Esophagus muscularis mucosa (tissue), 4 donors: ENCODE data around the gene PPDPF. TPM values are rescaled to one million over a fixed set of nuclear protein-coding genes. Genes with fewer than 3 reads are reported as not detected.

Experiments used
- DNase-seq: peaks from one replicate; pipeline ENCODE4 v3.0.0-alpha.2; 2017; ENCODE audit errors: extremely low spot score
- H3K27ac ChIP-seq, 4 donors: fragments of 200-600 bp; sonication (generic); replicated peaks in 1 of 4; 1 replicate in 3 of 4; 2 replicates in 1 of 4; pipeline ENCODE4 v1.5.1; 2016 to 2019; ENCODE audit warnings: mild to moderate bottlenecking in 1 of 4
- H3K27me3 ChIP-seq, 4 donors: fragments of 200-600 bp; sonication (generic); one replicate each; pipeline versions ENCODE4 v1.5.1 to v1.6.0; 2016 to 2019
- H3K36me3 ChIP-seq, 4 donors: fragments of 200-600 bp; sonication (generic); one replicate each; pipeline ENCODE4 v1.5.1; 2016 to 2019
- H3K4me1 ChIP-seq, 4 donors: fragments of 200-600 bp; sonication (generic); one replicate each; pipeline ENCODE4 v1.5.1; 2016 to 2019
- H3K4me3 ChIP-seq, 4 donors: fragments of 200-600 bp; sonication (generic); 1 replicate in 2 of 4; 2 replicates in 2 of 4; pipeline ENCODE4 v1.5.1; 2016 to 2019; ENCODE audit warnings: mild to moderate bottlenecking in 4 of 4, moderate library complexity in 1 of 4
- H3K9me3 ChIP-seq, 4 donors: fragments of 200-600 bp; sonication (generic); 1 replicate in 3 of 4; 2 replicates in 1 of 4; pipeline ENCODE4 v1.5.1; 2016 to 2019
- CTCF ChIP-seq, 3 experiments: fragments of 200-600 bp in 2 of 3; fragments of 450-650 bp in 1 of 3; sonication (generic) in 2 of 3; IDR thresholded peaks; one replicate each; pipeline ENCODE4 v1.5.1; 2017 to 2019; ENCODE audit warnings: antibody characterized with exemption in 3 of 3, mild to moderate bottlenecking in 2 of 3, moderate library complexity in 1 of 3
- EP300 ChIP-seq: sonication (generic); formaldehyde crosslinking; IDR thresholded peaks from one replicate; pipeline ENCODE4 v1.6.1; 2017; ENCODE audit warnings: antibody characterized with exemption
- POLR2A ChIP-seq: fragments of 450-650 bp; IDR thresholded peaks from one replicate; pipeline ENCODE4 v1.6.1; 2017; ENCODE audit warnings: antibody characterized with exemption, moderate library complexity, mild to moderate bottlenecking, low read depth
- POLR2AphosphoS5 ChIP-seq, 2 donors: sonication (generic); formaldehyde crosslinking; IDR thresholded peaks; one replicate each; pipeline ENCODE4 v1.6.1; 2017; ENCODE audit warnings: antibody characterized with exemption in 2 of 2
- WGBS: methylation state at CpG from one replicate; pipeline ENCODE4 v1.1.5; 2018; 5-methylcytosine and 5-hydroxymethylcytosine counted together
- intact Hi-C: fragments of 100-400 bp; cut with DNase I; formaldehyde crosslinking; loops from one replicate; pipeline ENCODE4 v1.15.1; 2023
- total RNA-seq, 4 donors: library from RNA; depleted of rRNA; stranded (reverse); fragments of >200 nt; gene quantifications; one replicate each; pipeline versions ENCODE4 v1.1.0 to v1.2.1, GENCODE V29; 2016

PPDPF gene
- total RNA-seq, 4 donors from 2014 or later = 150 to 291 (median 270) TPM

GRCh38 chr20:63522091-63522868 is 1.7 kb downstream of the PPDPF start:
- peaks cover 28 to 40% (median 35%) of the 10 kb centered on the region in 4 donors for H3K4me1 ChIP-seq
- H3K27me3 ChIP-seq = no peaks in the 10 kb centered on the region
- H3K36me3 ChIP-seq = peaks cover 0 to 21% (median 9%) of the 10 kb centered on the region in 4 donors
- peak overlapping the region in 3 of 4 donors; percentile 86 to 97 (median 89) for H3K4me3 ChIP-seq
- peak overlapping the region in 2 of 4 donors; percentile 95 to 98 for H3K27ac ChIP-seq
- TF ChIP-seq CTCF (IDR thresholded peaks at IDR 0.05) (no peak), POLR2AphosphoS5 (IDR thresholded peaks at IDR 0.05) (no peak), POLR2A (no peak), EP300 (no peak)
- H3K9me3 ChIP-seq = no peaks in the 10 kb centered on the region
- intact Hi-C loops = no loop called here
- no peak for DNase-seq
- 71% methylated on average over 12 of the region's 13 CpGs for WGBS

- intact Hi-C loops = no loop called here
- no peak overlapping the region for H3K4me3 ChIP-seq
These were observed 2.5 kb downstream of the PPDPF start for GRCh38 chr20:63522981-63523611.

GRCh38 chr20:63525185-63525584 is 4.6 kb downstream of the PPDPF start:
- WGBS = 64% methylated on average over 3 of the region's 3 CpGs
- DNase-seq = no peak
- H3K27ac ChIP-seq = no peak overlapping the region
- no peaks in the 10 kb centered on the region for H3K9me3 ChIP-seq
- peaks cover 0 to 4% (median 0%) of the 10 kb centered on the region in 4 donors for H3K27me3 ChIP-seq
- intact Hi-C loops = no loop called here
- H3K4me1 ChIP-seq = peaks cover 20 to 26% (median 21%) of the 10 kb centered on the region in 4 donors
- H3K36me3 ChIP-seq = peaks cover 0 to 21% (median 9%) of the 10 kb centered on the region in 4 donors
- no peak overlapping the region for H3K4me3 ChIP-seq
- TF ChIP-seq CTCF (IDR thresholded peaks at IDR 0.05) (no peak), POLR2AphosphoS5 (IDR thresholded peaks at IDR 0.05) (no peak), POLR2A (no peak), EP300 (no peak)

More at GRCh38 chr20:63522981-63523611, 2.5 kb downstream of the PPDPF start:
- Histone ChIP-seq H3K27ac (no peak overlapping the region), H3K36me3 (peaks cover 0 to 21% (median 9%) of the 10 kb centered on the region in 4 donors), H3K4me1 (peaks cover 28 to 40% (median 35%) of the 10 kb centered on the region in 4 donors), H3K27me3 (no peaks in the 10 kb centered on the region), H3K9me3 (no peaks in the 10 kb centered on the region)
- DNase-seq = no peak
- WGBS = 82% methylated on average over 9 of the region's 11 CpGs
- TF ChIP-seq POLR2AphosphoS5 (IDR thresholded peaks at IDR 0.05) = no peak
- no peak for TF ChIP-seq POLR2A
- TF ChIP-seq CTCF (IDR thresholded peaks at IDR 0.05) = no peak
- no peak for TF ChIP-seq EP300

GRCh38 chr20:63525971-63526370 is 5.4 kb downstream of the PPDPF start:
- H3K27ac ChIP-seq = no peak overlapping the region
- WGBS = 17% methylated on average over 2 of the region's 2 CpGs
- TF ChIP-seq POLR2AphosphoS5 (IDR thresholded peaks at IDR 0.05) (no peak), POLR2A (no peak)
- peaks cover 0 to 21% (median 9%) of the 10 kb centered on the region in 4 donors for H3K36me3 ChIP-seq
- DNase-seq = no peak
- peaks cover 20 to 25% (median 20%) of the 10 kb centered on the region in 4 donors for H3K4me1 ChIP-seq
- intact Hi-C loops = no loop called here
- H3K27me3 ChIP-seq = peaks cover 0 to 11% (median 0%) of the 10 kb centered on the region in 4 donors
- H3K9me3 ChIP-seq = no peaks in the 10 kb centered on the region
- no peak overlapping the region for H3K4me3 ChIP-seq

GRCh38 chr20:63527184-63527583 is 6.6 kb downstream of the PPDPF start:
- Histone ChIP-seq H3K4me1 (peaks cover 8 to 14% (median 9%) of the 10 kb centered on the region in 4 donors), H3K27me3 (peaks cover 0 to 18% (median 0%) of the 10 kb centered on the region in 4 donors), H3K9me3 (no peaks in the 10 kb centered on the region), H3K36me3 (peaks cover 0 to 17% (median 8%) of the 10 kb centered on the region in 4 donors), H3K4me3 (no peak overlapping the region), H3K27ac (no peak overlapping the region)
- no peak for TF ChIP-seq POLR2AphosphoS5 (IDR thresholded peaks at IDR 0.05)
- no peak for TF ChIP-seq POLR2A
- TF ChIP-seq EP300 = no peak
- no peak for TF ChIP-seq CTCF (IDR thresholded peaks at IDR 0.05)
- intact Hi-C loops = no loop called here
- WGBS = 86% methylated on average over 9 of the region's 9 CpGs
- no peak for DNase-seq
